Measurements from ENCODE around the gene TMEM130.

TMEM130 gene

DNA sequence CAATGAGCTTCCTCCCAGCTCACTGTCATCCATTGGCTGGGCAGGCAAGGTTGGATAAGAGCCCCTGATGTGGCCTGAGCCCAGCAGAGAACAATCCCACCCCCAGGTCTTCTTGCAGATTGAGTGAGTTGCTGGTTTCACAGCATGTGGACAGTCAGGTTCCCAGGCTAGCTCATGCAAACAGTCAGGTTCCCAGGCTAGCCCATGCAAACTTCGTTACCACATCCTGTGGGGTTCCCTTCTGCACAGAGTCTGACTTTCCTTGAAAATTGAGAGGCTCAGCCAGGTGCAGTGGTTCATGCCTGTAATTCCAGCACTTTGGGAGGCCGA, 67.1 kb downstream of the TMEM130 start:
- TF ChIP-seq, protein P1, sequence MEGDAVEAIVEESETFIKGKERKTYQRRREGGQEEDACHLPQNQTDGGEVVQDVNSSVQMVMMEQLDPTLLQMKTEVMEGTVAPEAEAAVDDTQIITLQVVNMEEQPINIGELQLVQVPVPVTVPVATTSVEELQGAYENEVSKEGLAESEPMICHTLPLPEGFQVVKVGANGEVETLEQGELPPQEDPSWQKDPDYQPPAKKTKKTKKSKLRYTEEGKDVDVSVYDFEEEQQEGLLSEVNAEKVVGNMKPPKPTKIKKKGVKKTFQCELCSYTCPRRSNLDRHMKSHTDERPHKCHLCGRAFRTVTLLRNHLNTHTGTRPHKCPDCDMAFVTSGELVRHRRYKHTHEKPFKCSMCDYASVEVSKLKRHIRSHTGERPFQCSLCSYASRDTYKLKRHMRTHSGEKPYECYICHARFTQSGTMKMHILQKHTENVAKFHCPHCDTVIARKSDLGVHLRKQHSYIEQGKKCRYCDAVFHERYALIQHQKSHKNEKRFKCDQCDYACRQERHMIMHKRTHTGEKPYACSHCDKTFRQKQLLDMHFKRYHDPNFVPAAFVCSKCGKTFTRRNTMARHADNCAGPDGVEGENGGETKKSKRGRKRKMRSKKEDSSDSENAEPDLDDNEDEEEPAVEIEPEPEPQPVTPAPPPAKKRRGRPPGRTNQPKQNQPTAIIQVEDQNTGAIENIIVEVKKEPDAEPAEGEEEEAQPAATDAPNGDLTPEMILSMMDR (IDR thresholded peaks at IDR 0.05; ENCODE audit: insufficient read depth, low read depth, low read length, missing control alignments), result no peak
- no peak for DNase-seq (ENCODE audit: low read depth)
- H3K4me3 ChIP-seq (ENCODE audit: low read length), result no peak overlapping the region

DNA sequence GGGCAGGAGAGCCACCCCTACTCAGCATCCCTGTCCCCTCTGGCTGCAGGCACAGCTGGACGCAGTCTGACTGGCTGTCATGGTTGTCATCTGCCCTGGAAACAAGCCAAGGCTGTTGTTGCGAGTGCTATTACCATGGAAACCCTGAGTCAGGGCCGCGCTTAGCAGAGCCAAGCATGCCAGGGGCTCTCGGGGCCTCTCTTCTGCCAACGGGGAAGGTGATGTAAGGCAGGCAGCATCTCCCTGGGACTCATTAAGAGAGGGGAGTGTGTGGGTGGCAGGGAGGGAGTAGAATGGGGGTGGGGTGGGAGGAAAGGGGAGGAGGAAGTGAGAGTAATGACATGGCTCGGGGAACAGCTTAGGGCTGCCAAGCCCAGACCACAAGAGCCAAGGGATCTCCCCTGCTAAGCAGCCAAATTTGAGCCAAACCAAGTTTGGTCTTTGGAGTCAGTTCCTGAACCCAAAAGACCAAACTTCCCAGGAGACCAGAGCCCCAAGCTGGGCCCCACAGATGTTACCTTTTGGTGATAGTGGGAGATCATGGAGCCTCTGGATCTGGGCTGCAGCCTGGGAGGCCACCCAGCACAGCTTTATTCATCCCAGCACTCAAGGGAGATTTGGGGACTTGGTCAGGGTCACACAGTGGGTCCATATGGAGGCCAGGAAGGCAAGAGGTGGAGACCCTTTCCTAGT, 67.6 kb downstream of the TMEM130 start:
- TF ChIP-seq, protein P1 (IDR thresholded peaks at IDR 0.05; ENCODE audit: insufficient read depth, low read depth, low read length, missing control alignments), result no peak
- no peak for DNase-seq (ENCODE audit: low read depth)
- no peak overlapping the region for H3K4me3 ChIP-seq (ENCODE audit: low read length)

DNA sequence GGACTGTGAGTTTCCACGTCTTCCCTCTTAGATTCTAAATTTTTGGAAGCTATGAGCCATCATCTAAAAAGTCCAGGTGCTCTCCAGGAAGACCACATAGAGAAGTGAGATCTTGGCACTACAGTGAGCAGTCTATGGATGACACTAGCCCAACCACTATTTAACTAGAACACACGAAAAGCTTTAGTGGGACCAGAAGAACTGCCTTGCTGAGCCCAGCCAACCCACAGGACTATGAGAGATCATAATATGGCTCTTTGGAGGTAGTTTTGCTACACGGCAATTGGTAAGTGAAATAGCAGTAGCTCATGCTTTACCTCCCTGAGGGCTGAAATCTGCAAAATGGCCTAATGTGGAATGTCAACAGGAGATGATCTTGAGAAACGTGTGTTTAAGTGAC, 68.8 kb downstream of the TMEM130 start:
- no peak overlapping the region for H3K4me3 ChIP-seq (ENCODE audit: low read length)
- TF ChIP-seq, protein P1 (IDR thresholded peaks at IDR 0.05; ENCODE audit: insufficient read depth, low read depth, low read length, missing control alignments), result no peak

DNA sequence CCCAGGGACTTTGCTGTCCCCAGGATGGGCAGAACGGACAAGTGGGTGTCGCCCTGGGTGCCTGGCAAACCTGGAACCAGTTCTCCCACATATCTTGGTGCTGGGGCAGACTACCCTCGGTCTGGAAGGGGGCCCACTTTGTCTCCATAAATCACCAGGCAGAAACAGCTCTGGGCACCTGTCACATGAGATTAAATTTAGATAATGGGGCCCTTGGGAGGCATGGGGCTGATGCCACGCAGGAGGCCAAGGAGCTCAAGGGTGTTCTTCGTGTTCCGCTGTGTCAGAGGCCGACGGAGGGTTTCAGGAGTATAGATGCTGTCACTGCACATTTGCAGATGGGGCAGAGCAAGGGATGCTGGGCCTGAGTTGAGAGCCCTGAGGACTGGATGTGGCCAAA, 72.7 kb downstream of the TMEM130 start:
- no peak overlapping the region for H3K4me3 ChIP-seq (ENCODE audit: low read length)
- no peak for DNase-seq (ENCODE audit: low read depth)
- TF ChIP-seq, protein P1 (IDR thresholded peaks at IDR 0.05; ENCODE audit: insufficient read depth, low read depth, low read length, missing control alignments), result no peak

More for the DNA sequence above, 68.8 kb downstream of the TMEM130 start:
- no peak for DNase-seq (ENCODE audit: low read depth)
